ENCODE measurements around the gene TTYH3. TPM values are rescaled to one million over a fixed set of nuclear protein-coding genes. Genes with fewer than 3 reads are reported as not detected.

The TTYH3 gene
- total and polyA plus RNA-seq, 2 of the 13 experiments (the other 11 are each of a cell fraction or from before 2014, with no cell fraction given) = 26.3 to 50.0 TPM

GRCh38 chr7:2691011-2691707 is 59.4 kb downstream of the TTYH3 start:
- Histone ChIP-seq H3K9ac (ENCODE audit: insufficient read depth, low read depth, low read length) (no peak overlapping the region), H3K27ac (ENCODE audit: extremely low read length, insufficient read depth, low read length) (no peak overlapping the region)
- CTCF ChIA-PET (ENCODE audit: low intra/inter-chr PET ratio, low total read pairs) = no interaction called here
- peak in 1 of 2 experiments; percentile 93; a peak in 2 of 4 replicates for TF ChIP-seq ATF4 (CRISPR knock-in tag; IDR thresholded peaks at IDR 0.05)
- no peak for TF ChIP-seq ZNF276 (CRISPR knock-in tag; IDR thresholded peaks at IDR 0.05; ENCODE audit: low read depth)
- TF ChIP-seq MAZ (IDR thresholded peaks at IDR 0.05; ENCODE audit: borderline replicate concordance, low read depth, low read length) = no peak
- TF ChIP-seq MAZ (CRISPR knock-in tag; IDR thresholded peaks at IDR 0.05; ENCODE audit: low read depth) = peak; percentile 15; the same call in 1 of the 2 replicates
- no peak for TF ChIP-seq ZNF275 (CRISPR knock-in tag; IDR thresholded peaks at IDR 0.05; ENCODE audit: borderline replicate concordance)
- no peak for TF ChIP-seq ZNF253 (CRISPR knock-in tag; IDR thresholded peaks at IDR 0.05; ENCODE audit: borderline replicate concordance)
- peak; percentile 30; the same call in 1 of the 2 replicates for TF ChIP-seq CEBPG (CRISPR knock-in tag; IDR thresholded peaks at IDR 0.05)
- TF ChIP-seq ZNF768 (CRISPR knock-in tag; IDR thresholded peaks at IDR 0.05) = peak; percentile 95
- no peak for TF ChIP-seq HCFC1 (IDR thresholded peaks at IDR 0.05; ENCODE audit: low read depth, low read length)
- no peak for TF ChIP-seq LCORL (IDR thresholded peaks at IDR 0.05)
- TF ChIP-seq LCORL (CRISPR knock-in tag; IDR thresholded peaks at IDR 0.05) = 0 out of 2 replicates have a peak, but pooled peaks have one; percentile 37
- TF ChIP-seq ZNF468 (CRISPR knock-in tag; IDR thresholded peaks at IDR 0.05) = no peak
- TF ChIP-seq ZNF574 (CRISPR knock-in tag; IDR thresholded peaks at IDR 0.05) = no peak
- TF ChIP-seq ZHX1 (CRISPR knock-in tag; IDR thresholded peaks at IDR 0.05; ENCODE audit: low read depth) = no peak

More at GRCh38 chr7:2691011-2691707, 59.4 kb downstream of the TTYH3 start:
- 15% methylated on average over 17 of the region's 18 CpGs for WGBS (ENCODE audit: low lambda C conversion rate)
- no peak for DNase-seq (ENCODE audit: low spot score)
- H4K20me1 ChIP-seq (ENCODE audit: insufficient read depth, low read length) = no peaks in the 10 kb centered on the region
- no peaks in the 10 kb centered on the region for H3K36me3 ChIP-seq (replicated peaks in 1 of 2; ENCODE audit: control insufficient read depth in 1 of 2, insufficient read depth in 2 of 2, low read length in 2 of 2)
- ATAC-seq = no peak
- no TSS peak for BruUV-seq (replicated peaks)
- H3K79me2 ChIP-seq (ENCODE audit: insufficient read depth, low read length) = no peaks in the 10 kb centered on the region
- POLR2A ChIA-PET = interaction anchor here (0.6 to 1.8 kb wide), 4 partner anchors 9 to 135 kb away, joined by 3 to 4 read pairs (median 3); partner anchors contain the start of gene BRAT1
- in situ Hi-C loops (cut with HindIII; ENCODE audit: extremely low pct_ligation_motif_present, low pct_unique_long_range_greater_than_20kb) = no loop called here
- H3K9me3 ChIP-seq (ENCODE audit: low read length) = no peaks in the 10 kb centered on the region
- intact Hi-C loops (cut with micrococcal nuclease; ENCODE audit: unreplicated experiment) = no loop called here
- no peak for FAIRE-seq
- peaks cover 43% of the 10 kb centered on the region for H3K4me1 ChIP-seq (ENCODE audit: insufficient read depth, low read length)
- no peak overlapping the region for H2AFZ ChIP-seq (ENCODE audit: low read length)
- H3K4me3 ChIP-seq (replicated peaks in 1 of 3; ENCODE audit: insufficient read depth in 1 of 3, low read depth in 2 of 3, low read length in 3 of 3) = peak overlapping the region in 1 of 3 experiments; percentile 25; a peak in 1 of 6 replicates
- H3K4me2 ChIP-seq (ENCODE audit: low read depth, low read length) = peak overlapping the region; percentile 57
- H3K27me3 ChIP-seq (ENCODE audit: control insufficient read depth in 1 of 2, insufficient read depth in 2 of 2, low read length in 2 of 2) = peaks cover 19 to 63% of the 10 kb centered on the region in 2 experiments

All from HepG2 (cell line).